Vagina (tissue), 2 donors: ENCODE data around the gene LRP2. TPM values are rescaled to one million over a fixed set of nuclear protein-coding genes. Genes with fewer than 3 reads are reported as not detected.
"Not testable (repeated sequence)": the region's sequence is repeated elsewhere in the genome, so short reads cannot be mapped to it uniquely, and the experiment has no call there.

Experiments used
- DNase-seq, 2 donors: peaks; one replicate each; pipeline ENCODE4 v3.0.0-alpha.2; 2017; ENCODE audit errors: extremely low spot score in 2 of 2
- H3K27ac ChIP-seq: fragments of 200-600 bp; sonication (generic); one replicate; pipeline ENCODE4 v1.5.1; 2019
- H3K27me3 ChIP-seq: fragments of 200-600 bp; sonication (generic); one replicate; pipeline ENCODE4 v1.5.1; 2019
- H3K36me3 ChIP-seq, 2 donors: fragments of 200-600 bp; sonication (generic); one replicate each; pipeline ENCODE4 v1.5.1; 2017 to 2019
- H3K4me1 ChIP-seq: fragments of 200-600 bp; sonication (generic); one replicate; pipeline ENCODE4 v1.5.1; 2019
- H3K4me3 ChIP-seq, 2 donors: fragments of 200-600 bp; sonication (generic); 1 replicate in 1 of 2; 2 replicates in 1 of 2; pipeline ENCODE4 v1.5.1; 2016 to 2019
- H3K9me3 ChIP-seq: fragments of 200-600 bp; sonication (generic); one replicate; pipeline ENCODE4 v1.5.1; 2019
- POLR2A ChIP-seq, 2 donors: fragments of 450-650 bp; IDR thresholded peaks; one replicate each; pipeline ENCODE4 v1.6.1; 2017; ENCODE audit warnings: antibody characterized with exemption in 2 of 2, mild to moderate bottlenecking in 2 of 2, moderate library complexity in 2 of 2
- POLR2AphosphoS5 ChIP-seq, 2 donors: sonication (generic); formaldehyde crosslinking; IDR thresholded peaks; one replicate each; pipeline ENCODE4 v1.9.0; 2017; ENCODE audit warnings: antibody characterized with exemption in 2 of 2, mild to moderate bottlenecking in 2 of 2, low read depth in 1 of 2; ENCODE audit not compliant: insufficient read depth in 1 of 2
- intact Hi-C: fragments of 100-400 bp; cut with DNase I; formaldehyde crosslinking; loops from one replicate; pipeline ENCODE4 v1.15.1; 2023
- total RNA-seq: library from RNA; depleted of rRNA; stranded (reverse); fragments of >200 nt; gene quantifications from one replicate; pipeline ENCODE4 v1.2.3, GENCODE V29; 2016
- TF ChIP-seq, protein P1 (sequence below), 3 experiments: fragments of 450-650 bp in 2 of 3; fragments of 200-600 bp in 1 of 3; sonication (generic) in 1 of 3; IDR thresholded peaks; one replicate each; pipeline ENCODE4 v1.5.1; 2017 to 2019; ENCODE audit warnings: antibody characterized with exemption in 3 of 3, mild to moderate bottlenecking in 2 of 3, moderate library complexity in 2 of 3

The LRP2 gene
- total RNA-seq, 1 donor from 2014 or later, result not detected

DNA sequence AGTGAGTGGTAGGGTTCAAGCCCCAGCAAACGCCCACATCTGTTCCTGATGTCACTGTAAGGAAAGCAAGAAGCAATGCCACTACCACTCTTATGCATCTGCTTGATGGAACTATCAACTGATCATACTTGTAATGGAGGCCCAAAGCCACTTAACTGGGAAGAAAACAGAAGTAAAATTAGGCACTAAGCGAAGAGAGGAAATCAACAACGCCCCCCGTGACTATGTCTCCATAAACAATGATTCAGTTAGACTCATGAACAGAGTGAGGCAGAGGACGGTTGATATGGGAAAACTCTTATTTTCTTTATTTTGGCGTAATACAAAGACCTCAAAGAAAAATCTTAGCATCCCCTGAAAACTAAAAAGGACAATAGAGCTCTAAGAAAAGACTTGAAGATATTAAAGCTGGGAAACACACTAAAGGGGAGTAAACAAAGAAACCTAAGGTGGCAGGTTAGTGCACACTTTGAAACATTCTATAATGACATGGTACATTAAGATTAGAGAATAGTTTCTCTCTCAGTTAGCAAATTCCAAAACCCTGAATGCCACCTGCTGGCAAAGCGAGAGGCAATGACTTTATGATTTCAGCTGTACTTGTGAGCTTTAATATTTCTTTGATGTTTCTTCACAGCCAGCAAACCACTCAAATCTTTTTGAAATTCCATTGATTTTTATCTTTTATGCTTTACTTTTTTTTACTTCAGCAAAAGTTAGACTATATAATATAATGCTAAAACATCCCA lies 86.5 kb downstream of the LRP2 start:
- Histone ChIP-seq H3K27ac (no peak overlapping the region), H3K4me1 (no peaks in the 10 kb centered on the region), H3K36me3 (no peaks in the 10 kb centered on the region), H3K9me3 (no peaks in the 10 kb centered on the region), H3K4me3 (no peak overlapping the region), H3K27me3 (no peaks in the 10 kb centered on the region)
- DNase-seq, result no peak
- TF ChIP-seq, protein P1, sequence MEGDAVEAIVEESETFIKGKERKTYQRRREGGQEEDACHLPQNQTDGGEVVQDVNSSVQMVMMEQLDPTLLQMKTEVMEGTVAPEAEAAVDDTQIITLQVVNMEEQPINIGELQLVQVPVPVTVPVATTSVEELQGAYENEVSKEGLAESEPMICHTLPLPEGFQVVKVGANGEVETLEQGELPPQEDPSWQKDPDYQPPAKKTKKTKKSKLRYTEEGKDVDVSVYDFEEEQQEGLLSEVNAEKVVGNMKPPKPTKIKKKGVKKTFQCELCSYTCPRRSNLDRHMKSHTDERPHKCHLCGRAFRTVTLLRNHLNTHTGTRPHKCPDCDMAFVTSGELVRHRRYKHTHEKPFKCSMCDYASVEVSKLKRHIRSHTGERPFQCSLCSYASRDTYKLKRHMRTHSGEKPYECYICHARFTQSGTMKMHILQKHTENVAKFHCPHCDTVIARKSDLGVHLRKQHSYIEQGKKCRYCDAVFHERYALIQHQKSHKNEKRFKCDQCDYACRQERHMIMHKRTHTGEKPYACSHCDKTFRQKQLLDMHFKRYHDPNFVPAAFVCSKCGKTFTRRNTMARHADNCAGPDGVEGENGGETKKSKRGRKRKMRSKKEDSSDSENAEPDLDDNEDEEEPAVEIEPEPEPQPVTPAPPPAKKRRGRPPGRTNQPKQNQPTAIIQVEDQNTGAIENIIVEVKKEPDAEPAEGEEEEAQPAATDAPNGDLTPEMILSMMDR (IDR thresholded peaks at IDR 0.05), result no peak
- no peak for TF ChIP-seq POLR2A (IDR thresholded peaks at IDR 0.05)
- no peak for TF ChIP-seq POLR2AphosphoS5 (IDR thresholded peaks at IDR 0.05; ENCODE audit: insufficient read depth in 1 of 2, low read depth in 1 of 2)
- intact Hi-C loops, result no loop called here

DNA sequence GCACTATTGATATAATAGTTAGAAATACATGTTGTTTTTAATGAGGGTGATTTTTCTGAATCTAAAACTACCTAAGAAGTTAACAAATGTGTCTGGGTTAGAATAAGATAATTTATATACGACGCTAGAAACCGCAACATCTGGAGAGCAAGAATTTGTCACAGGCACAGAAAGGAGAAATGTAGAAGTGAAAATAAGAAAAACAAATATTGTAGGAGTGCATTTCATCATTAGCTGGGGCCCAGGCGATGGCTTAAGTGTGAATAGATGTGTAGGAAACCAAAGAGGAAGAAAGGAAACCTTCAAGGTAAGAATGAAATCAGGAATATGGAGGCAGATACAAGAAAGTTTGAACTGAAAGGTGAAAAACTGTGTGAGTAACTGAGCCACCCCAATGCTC lies 90.3 kb downstream of the LRP2 start:
- no peaks in the 10 kb centered on the region for H3K4me1 ChIP-seq
- H3K9me3 ChIP-seq, result no peaks in the 10 kb centered on the region
- no peak overlapping the region for H3K27ac ChIP-seq
- H3K27me3 ChIP-seq, result no peaks in the 10 kb centered on the region
- TF ChIP-seq POLR2A (IDR thresholded peaks at IDR 0.05) (no peak), POLR2AphosphoS5 (IDR thresholded peaks at IDR 0.05; ENCODE audit: insufficient read depth in 1 of 2, low read depth in 1 of 2) (no peak)
- TF ChIP-seq, protein P1 (IDR thresholded peaks at IDR 0.05), result no peak
- H3K36me3 ChIP-seq, result no peaks in the 10 kb centered on the region
- intact Hi-C loops, result no loop called here
- no peak overlapping the region for H3K4me3 ChIP-seq
- DNase-seq, result no peak

DNA sequence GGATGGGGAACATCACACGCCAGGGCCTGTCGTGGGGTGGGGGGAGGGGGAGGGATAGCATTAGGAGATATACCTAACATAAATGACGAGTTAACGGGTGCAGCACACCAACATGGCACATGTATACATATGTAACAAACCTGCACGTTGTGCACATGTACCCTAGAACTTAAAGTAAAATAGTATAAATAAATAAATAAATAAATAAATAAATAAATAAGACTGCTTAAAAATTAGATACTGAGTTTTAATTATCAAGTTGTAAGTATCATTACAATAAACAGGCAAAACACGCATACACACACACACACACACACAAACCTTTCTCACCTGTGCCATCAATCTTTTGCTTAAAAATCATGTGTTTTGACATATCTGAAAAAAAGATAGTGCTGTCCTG lies 91.8 kb downstream of the LRP2 start:
- H3K4me3 ChIP-seq, H3K9me3 ChIP-seq, H3K4me1 ChIP-seq, H3K27me3 ChIP-seq, H3K36me3 ChIP-seq, intact Hi-C loops, H3K27ac ChIP-seq, DNase-seq: not testable (repeated sequence)

DNA sequence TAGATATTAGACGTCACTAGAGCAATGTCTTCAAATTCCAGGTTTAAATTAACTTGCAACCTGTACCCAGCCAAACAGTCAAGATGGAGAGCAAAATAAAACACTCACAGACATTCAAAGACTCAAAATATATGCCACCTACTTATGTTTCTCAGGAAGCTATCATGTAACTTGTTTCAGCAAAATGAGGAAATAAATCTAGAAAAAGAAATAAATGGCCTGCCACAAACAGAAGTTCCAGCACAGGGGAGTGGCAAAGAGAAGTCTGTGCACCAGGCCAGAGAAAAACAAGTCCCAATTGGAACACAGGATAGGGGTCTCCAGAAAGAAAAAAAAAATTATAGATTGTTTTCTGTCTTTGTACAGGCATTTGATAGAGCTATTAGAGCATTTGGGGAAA lies 96.7 kb downstream of the LRP2 start:
- intact Hi-C loops, result no loop called here
- H3K4me1 ChIP-seq, result no peaks in the 10 kb centered on the region
- no peaks in the 10 kb centered on the region for H3K36me3 ChIP-seq
- no peak overlapping the region for H3K4me3 ChIP-seq
- H3K27ac ChIP-seq, result no peak overlapping the region
- no peaks in the 10 kb centered on the region for H3K27me3 ChIP-seq
- no peak for DNase-seq
- TF ChIP-seq POLR2A (IDR thresholded peaks at IDR 0.05), result no peak
- no peaks in the 10 kb centered on the region for H3K9me3 ChIP-seq

DNA sequence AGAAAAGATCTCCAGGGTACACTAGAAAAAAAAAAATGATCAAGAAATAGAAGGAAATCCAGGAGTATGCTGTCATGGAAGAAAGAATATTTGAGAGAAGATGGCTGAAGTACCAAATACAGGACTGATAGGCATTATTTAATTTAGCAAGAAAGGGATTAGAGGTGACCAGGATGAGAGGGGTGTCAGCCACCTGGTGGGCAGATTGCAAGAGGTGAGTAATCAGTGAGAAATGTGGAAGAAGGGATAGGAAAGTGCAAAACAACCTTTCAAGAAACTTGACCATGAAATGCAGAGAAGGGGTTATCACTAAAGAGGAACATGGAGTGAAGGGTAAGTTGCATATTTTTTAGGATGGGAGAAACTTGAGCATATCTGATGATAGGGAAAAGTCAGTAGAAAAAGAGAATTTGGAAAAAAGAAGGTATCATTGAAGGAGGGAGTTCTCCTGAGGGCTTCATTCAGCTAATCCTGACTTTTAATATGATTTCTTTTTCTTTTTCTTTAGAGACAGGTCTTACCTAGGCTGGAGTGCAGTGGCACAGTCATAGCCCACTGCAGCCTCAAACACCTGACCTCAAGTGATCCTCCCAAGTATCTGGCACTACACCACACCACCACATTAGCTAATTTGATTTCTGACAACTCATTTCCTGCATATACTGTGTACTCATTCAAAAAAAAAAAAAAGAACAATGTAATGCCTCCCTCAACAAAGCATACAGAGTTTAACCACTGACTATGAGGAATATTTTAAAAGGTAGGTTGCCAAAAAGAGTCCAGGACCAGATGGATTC lies 101.3 kb downstream of the LRP2 start:
- intact Hi-C loops, result no loop called here
- H3K27me3 ChIP-seq, result no peaks in the 10 kb centered on the region
- TF ChIP-seq, protein P1 (IDR thresholded peaks at IDR 0.05), result no peak
- TF ChIP-seq POLR2A (IDR thresholded peaks at IDR 0.05), result no peak
- no peak for TF ChIP-seq POLR2AphosphoS5 (IDR thresholded peaks at IDR 0.05; ENCODE audit: insufficient read depth in 1 of 2, low read depth in 1 of 2)
- H3K4me1 ChIP-seq, result no peaks in the 10 kb centered on the region
- no peak for DNase-seq
- no peak overlapping the region for H3K4me3 ChIP-seq
- no peak overlapping the region for H3K27ac ChIP-seq
- no peaks in the 10 kb centered on the region for H3K36me3 ChIP-seq
- no peaks in the 10 kb centered on the region for H3K9me3 ChIP-seq

DNA sequence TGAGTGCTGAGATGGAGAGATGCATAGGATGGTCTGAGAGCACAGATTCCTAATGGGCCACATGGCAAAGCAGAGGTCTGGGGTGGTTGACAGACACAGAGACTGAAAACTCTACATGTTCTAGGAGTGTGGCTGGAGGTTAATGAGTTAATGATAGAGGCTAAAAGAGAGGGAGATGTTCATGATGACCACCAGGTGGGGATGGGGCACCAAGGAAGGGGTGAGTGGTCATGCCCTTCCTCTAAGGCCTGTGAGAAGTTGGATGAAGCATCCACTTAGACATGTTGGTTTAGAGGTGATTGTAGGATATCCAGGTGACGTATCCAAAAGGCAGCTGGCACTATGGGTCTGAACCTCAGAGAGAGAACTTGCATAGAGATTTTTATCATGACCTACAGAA lies 102.1 kb downstream of the LRP2 start:
- DNase-seq, result no peak
- no peaks in the 10 kb centered on the region for H3K4me1 ChIP-seq
- no peak overlapping the region for H3K27ac ChIP-seq
- intact Hi-C loops, result no loop called here
- no peaks in the 10 kb centered on the region for H3K9me3 ChIP-seq
- TF ChIP-seq, protein P1 (IDR thresholded peaks at IDR 0.05), result no peak
- TF ChIP-seq POLR2A (IDR thresholded peaks at IDR 0.05), result no peak
- no peak for TF ChIP-seq POLR2AphosphoS5 (IDR thresholded peaks at IDR 0.05; ENCODE audit: insufficient read depth in 1 of 2, low read depth in 1 of 2)
- no peaks in the 10 kb centered on the region for H3K27me3 ChIP-seq
- H3K4me3 ChIP-seq, result no peak overlapping the region
- H3K36me3 ChIP-seq, result no peaks in the 10 kb centered on the region
